Middle frontal gyrus (tissue), 1 donor: ENCODE measurements around the gene CTF1.

Source experiments
- DNase-seq: peaks from one replicate; pipeline ENCODE4 v3.0.0-alpha.2; 2015; ENCODE audit warnings: low spot score; ENCODE audit errors: extremely low spot score

Gene CTF1

GRCh38 chr16:30907064-30907463 lies 10.7 kb downstream of the CTF1 start:
- DNase-seq, result no peak

DNA sequence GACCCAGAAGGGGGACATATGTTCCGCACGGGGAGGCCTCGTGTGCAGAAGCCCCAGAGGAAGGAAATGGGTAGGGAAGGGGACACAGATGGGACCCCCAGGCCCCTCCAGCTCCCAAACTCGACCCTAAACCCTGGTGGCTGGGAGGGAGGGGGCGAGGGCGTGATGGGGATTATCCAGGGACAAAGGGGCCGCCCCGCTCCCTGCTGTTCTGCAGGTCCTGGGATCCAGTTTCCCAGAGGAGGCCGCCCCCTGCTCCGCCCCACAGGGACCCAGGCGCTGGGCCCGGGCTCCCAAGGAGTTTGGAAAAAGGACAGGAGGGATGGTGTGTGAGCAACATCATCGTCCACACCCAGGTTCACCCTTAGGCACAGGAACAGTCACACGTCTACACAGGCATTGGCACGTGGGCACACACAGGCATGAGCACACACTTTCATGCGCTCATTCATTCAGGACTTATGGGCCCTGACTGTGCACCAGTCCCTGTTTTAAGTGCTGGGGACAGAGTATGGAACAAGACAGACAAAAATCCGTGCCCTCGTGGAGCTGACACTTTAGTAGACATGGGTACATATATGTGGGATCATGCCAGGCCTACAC lies 14.1 kb downstream of the CTF1 start:
- no peak for DNase-seq

GRCh38 chr16:30912794-30913412 lies 16.5 kb downstream of the CTF1 start:
- DNase-seq, result no peak

GRCh38 chr16:30914830-30915229 lies 18.4 kb downstream of the CTF1 start:
- DNase-seq, result no peak

- DNase-seq, result no peak
Observed at GRCh38 chr16:30918614-30919013, 22.2 kb downstream of the CTF1 start.

GRCh38 chr16:30920891-30921290 lies 24.5 kb downstream of the CTF1 start:
- DNase-seq, result no peak

GRCh38 chr16:30921459-30921747 lies 25.0 kb downstream of the CTF1 start:
- no peak for DNase-seq

DNA sequence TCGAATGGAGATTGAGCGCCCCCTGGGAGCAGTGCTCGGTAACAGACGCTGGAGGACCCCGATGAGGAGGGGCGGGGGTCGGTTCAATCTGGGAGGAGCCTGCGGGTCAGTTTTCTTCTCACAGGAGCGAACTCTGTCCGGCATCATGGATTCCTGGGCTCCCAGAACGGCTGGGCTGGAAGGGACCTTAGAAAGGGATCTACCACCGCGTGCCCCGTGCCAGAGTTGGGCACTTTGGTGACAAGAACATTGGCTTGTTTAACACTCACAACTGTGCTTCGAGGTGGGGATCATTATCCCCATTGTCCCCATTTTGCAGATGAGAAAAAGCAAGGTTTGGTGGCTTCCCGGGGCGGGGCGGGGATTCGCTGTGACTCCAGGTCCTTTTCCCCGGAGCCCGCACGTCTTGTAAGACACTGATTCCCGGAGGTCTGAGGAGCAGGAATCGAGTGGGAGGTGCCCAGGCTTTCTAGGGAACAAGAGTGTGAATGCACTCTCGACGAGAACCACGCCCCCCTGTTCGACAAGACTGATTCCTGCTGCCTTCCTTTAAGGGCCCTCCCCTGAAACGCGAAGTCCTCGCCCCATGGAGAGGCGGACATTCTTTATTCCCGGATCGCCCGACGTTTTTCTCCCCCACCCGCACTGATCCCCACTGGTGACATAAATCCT lies 25.5 kb downstream of the CTF1 start:
- DNase-seq, result peak; percentile 64

GRCh38 chr16:30922420-30922959 lies 26.1 kb downstream of the CTF1 start:
- peak; percentile 100 for DNase-seq

DNA sequence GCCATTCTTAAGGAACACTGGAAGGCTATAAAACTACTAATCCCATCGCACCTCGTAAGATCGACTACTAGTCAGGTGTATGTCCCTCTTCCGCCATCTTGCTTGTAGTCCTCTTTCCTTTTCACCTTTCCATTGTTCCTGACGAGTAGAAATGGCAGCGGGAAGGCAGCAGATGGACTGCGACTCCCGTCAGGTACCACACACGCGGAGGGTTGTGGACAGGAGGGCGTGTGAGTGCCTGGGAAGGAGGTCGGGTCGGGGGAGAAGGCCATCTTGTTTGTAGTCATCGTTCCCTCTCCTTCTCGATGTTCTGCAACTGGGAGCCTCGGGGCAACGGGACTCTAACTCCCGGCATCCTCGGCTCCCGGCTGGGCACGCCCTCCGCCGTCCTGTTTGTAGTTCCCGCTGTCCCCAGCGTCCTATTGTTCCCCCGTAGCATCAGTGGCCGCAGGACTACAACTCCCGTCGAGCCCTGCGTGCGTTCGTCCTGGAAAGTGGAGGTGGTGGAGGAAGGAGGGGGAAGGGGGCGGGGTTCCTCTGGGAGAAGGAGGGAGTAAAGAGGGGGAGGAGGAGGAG lies 26.6 kb downstream of the CTF1 start:
- DNase-seq, result peak; percentile 99

- DNase-seq, result no peak
Observed at GRCh38 chr16:30923554-30924075, 27.2 kb downstream of the CTF1 start, which contains the start of gene FBXL19. TSS of gene FBXL19 (plus strand) at chr16:30923572. CDS start at chr16:30925755, 2,183 bp downstream.

- no peak for DNase-seq
Observed at GRCh38 chr16:30924076-30924912, 27.9 kb downstream of the CTF1 start.

DNA sequence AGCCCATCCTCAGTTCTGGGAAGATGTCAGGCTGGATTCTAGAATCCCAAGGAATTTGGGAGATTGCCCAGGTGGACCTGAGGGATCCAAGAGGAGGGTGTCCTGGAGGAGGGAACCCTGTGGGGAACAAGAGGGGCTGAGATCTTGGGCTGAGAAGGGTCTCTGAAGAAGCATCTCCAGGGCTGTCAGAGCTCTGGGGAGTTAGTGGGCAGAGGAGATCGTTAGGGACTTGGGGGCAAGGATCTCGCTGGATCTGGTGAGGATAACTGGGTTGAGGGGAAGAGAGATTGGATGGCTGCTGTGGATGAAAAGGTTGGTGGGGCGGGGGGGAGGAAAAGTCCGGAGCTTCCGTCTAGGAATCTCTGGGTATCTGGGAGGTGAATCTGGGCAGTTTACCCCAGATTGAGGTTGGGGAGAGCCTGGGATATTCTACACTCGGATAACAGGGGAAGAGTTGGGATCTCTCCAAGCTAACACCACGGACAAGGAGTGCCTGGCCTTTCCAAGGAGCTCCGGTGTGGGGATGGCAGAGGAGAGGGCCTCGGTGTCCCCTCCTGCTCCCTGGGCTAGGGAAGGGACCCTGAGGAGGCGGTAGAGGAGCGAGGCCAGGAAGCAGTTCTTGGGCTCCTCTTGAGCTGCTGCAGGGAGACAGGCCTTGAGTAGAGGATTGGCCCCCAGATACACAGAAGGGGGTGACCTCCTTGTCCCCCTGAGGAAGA lies 28.7 kb downstream of the CTF1 start:
- no peak for DNase-seq

DNA sequence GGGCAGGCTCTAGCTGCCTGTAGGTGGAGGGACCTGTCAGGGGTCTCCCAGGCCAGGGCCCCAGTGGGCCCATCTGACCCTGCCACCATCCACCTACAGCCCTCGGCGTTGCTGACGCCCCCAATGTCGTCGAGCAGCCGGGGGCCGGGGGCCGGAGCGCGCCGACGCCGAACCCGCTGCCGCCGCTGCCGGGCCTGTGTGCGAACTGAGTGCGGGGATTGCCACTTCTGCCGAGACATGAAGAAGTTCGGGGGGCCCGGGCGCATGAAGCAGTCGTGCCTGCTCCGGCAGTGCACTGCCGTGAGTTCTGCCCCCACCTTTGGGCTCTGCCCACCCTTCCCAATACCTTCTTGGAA lies 29.2 kb downstream of the CTF1 start:
- DNase-seq, result no peak

- no peak for DNase-seq
Observed at GRCh38 chr16:30925995-30926811, 29.8 kb downstream of the CTF1 start.

GRCh38 chr16:30926937-30927788 lies 30.7 kb downstream of the CTF1 start:
- no peak for DNase-seq

DNA sequence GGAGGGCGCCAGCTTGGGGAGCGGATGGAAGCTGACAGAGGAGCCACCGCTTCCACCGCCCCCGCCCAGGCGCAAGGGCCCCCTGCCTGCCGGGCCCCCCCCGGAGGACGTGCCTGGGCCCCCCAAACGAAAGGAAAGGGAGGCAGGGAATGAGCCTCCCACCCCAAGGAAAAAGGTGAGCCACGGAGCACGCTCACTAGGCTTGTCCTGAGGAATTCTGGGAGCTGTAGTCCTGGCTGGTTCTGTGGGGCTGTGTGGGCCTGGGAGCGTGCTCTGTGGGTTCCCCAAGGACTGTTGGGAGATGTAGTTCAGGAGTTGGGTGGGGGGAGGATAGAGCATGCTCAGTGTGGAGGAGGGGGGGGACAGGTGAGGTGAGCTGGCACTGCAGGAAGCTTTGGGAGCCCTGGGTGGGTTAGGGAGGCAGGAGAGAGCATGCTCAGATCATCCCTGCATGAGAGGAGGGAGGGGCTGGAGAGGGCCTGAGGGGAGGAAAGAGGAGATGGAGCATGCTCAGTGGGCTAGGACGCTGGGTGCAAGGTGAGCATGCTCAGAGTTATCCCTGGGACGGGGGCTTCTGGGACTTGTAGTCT lies 31.5 kb downstream of the CTF1 start:
- peak; percentile 46 for DNase-seq

- DNase-seq, result no peak
Observed at GRCh38 chr16:30928390-30928789, 32.0 kb downstream of the CTF1 start.
